Right lobe of liver (tissue), 4 donors: Measurements from ENCODE around the gene FGF6.

Experiments
- CTCF ChIP-seq, 4 donors: fragments of 200-600 bp in 3 of 4; fragments of 450-650 bp in 1 of 4; IDR thresholded peaks; one replicate each; pipeline versions ENCODE4 v1.5.1 to v1.8.0; 2016 to 2022; ENCODE audit warnings: antibody characterized with exemption in 4 of 4, mild to moderate bottlenecking in 2 of 4
- POLR2A ChIP-seq: fragments of 450-650 bp; IDR thresholded peaks from one replicate; pipeline ENCODE4 v1.6.1; 2017; ENCODE audit warnings: antibody characterized with exemption, mild to moderate bottlenecking
- donor health status: DM: no; HTN: no; CAD: no.
- donor health status: DM: no; HTN: no; CAD: no.
- donor health status: DM: no; HTN: yes; CAD: no.

GRCh38 chr12:4433745-4434058 is 11.9 kb downstream of the FGF6 start:
- no peak for TF ChIP-seq CTCF (IDR thresholded peaks at IDR 0.05)
- no peak for TF ChIP-seq POLR2A
